Measurements from ENCODE around the gene SOX9.

The SOX9 gene

DNA sequence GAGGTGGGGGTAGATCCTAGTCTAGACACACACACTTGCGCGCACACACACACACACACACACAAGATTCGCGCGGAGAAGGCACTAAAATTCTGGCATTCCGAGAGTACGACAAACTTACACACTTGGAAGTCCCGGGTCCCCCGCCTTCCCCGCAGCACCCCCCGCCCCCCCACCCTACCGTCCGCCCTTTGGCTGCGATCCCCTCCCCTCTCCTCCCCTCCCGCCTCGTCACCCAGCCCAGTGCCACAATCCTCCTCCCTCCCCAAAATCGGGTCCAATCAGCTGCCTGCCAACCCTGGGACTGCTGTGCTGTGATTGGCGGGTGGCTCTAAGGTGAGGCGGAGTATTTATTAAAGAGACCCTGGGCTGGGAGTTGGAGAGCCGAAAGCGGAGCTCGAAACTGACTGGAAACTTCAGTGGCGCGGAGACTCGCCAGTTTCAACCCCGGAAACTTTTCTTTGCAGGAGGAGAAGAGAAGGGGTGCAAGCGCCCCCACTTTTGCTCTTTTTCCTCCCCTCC, at the start of gene SOX9:
Gene SOX9, plus strand, starts transcription at position 379 of the 522 bp plus-strand sequence. CDS start 372 bp downstream, outside the sequence.
- TF ChIP-seq Cebpa-rat (IDR thresholded peaks at IDR 0.05) = no peak
- H4K20me1 ChIP-seq = no peaks in the 10 kb centered on the region
- no peaks in the 10 kb centered on the region for H3K36me3 ChIP-seq
- H3K9me3 ChIP-seq = peaks cover 66% of the 10 kb centered on the region
- H3K9ac ChIP-seq = no peak within 1 kb of the TSS
- no peaks in the 10 kb centered on the region for H3K4me1 ChIP-seq
- no peak within 1 kb of the TSS for H3K4me2 ChIP-seq
- H3K27ac ChIP-seq = no peak within 1 kb of the TSS
- H3K27me3 ChIP-seq = peaks cover 34% of the 10 kb centered on the region
- no peak within 1 kb of the TSS for H3K4me3 ChIP-seq

DNA sequence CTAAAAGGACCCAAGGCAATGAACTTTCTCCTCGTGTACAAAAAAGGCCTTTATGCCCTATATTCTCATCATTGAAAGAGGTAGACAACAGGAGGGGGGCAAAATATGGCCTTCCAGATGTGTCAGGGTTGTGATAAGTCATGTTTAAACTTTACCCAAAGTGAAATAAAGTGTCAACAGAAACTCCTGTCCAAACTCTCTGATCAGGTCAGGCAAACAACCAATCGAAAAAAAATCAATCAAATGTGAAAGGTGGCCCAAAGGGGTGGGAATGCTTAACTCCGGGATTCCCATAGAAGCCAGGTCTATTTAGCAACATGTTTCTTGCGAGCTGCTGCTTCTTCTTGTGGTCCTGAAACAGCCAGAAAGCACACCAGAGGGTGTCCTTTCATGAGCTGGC, 49.5 kb upstream of the SOX9 start:
- Histone ChIP-seq H3K27me3 (no peaks in the 10 kb centered on the region), H3K9me3 (no peaks in the 10 kb centered on the region), H3K36me3 (no peaks in the 10 kb centered on the region), H3K4me1 (peaks cover 33% of the 10 kb centered on the region), H4K20me1 (no peaks in the 10 kb centered on the region), H3K9ac (no peak overlapping the region), H3K4me3 (no peak overlapping the region), H3K4me2 (no peak overlapping the region), H3K27ac (no peak overlapping the region)
- TF ChIP-seq Cebpa-rat (IDR thresholded peaks at IDR 0.05) = no peak

DNA sequence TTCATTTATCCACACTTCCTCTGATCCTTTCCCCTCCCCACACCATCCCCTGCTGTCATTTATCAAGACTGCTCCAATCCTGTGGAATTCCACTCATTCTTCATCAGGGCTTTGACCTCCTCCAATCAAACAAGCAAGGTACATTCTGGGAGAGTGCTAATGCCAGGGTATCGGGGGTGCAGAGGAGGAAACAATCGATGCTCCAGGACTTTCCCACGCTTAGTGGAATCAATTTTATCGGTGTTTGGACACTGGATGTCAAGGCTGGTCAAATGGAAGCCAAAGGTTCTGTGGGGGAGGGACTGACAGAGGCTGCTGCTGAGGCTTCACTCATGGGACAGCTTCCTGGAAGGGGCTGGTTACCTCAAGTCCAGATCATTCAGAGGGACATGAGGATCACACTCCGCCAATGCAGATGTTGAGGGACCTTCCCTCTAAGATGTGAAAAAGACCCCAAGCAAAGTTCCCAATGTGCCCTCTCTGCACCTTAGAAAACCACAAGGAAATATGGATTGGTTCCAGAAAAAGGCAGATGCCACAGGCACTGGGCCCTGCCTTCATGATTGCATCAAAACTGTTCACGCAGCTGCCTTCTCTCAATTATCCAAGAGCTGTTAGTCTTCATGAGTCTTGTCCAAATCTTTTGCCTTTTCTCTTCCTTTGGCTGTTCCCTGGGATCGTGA, 44.7 kb upstream of the SOX9 start:
- H3K36me3 ChIP-seq = no peaks in the 10 kb centered on the region
- no peak overlapping the region for H3K27ac ChIP-seq
- no peak for TF ChIP-seq Cebpa-rat (IDR thresholded peaks at IDR 0.05)
- no peak overlapping the region for H3K9ac ChIP-seq
- no peaks in the 10 kb centered on the region for H3K9me3 ChIP-seq
- peaks cover 39% of the 10 kb centered on the region for H3K4me1 ChIP-seq
- peak overlapping the region; percentile 29 for H3K4me2 ChIP-seq
- H3K27me3 ChIP-seq = no peaks in the 10 kb centered on the region
- H4K20me1 ChIP-seq = no peaks in the 10 kb centered on the region
- no peak overlapping the region for H3K4me3 ChIP-seq

DNA sequence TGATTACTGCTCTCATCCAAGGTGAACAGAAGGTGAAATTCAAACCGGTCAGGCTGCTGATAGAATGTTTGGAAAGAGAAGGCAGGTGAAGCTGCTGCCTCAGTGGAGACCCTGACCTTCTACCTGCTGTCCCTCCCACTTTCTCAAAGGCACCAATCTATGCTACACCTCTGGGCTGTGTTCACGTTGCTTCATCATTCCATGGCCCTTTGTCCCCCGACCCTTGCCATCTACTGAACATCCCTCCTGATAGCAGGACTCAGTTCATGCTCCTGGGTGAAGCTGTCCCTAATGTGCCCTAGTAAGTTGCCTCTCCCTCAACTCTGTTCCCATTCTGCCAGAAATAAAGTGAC, 44.2 kb upstream of the SOX9 start:
- H4K20me1 ChIP-seq = no peaks in the 10 kb centered on the region
- no peaks in the 10 kb centered on the region for H3K27me3 ChIP-seq
- H3K9ac ChIP-seq = no peak overlapping the region
- peak overlapping the region; percentile 29; the same call in 1 of the 2 replicates for H3K4me2 ChIP-seq
- H3K9me3 ChIP-seq = no peaks in the 10 kb centered on the region
- H3K4me3 ChIP-seq = no peak overlapping the region
- H3K36me3 ChIP-seq = no peaks in the 10 kb centered on the region
- H3K27ac ChIP-seq = no peak overlapping the region
- TF ChIP-seq Cebpa-rat (IDR thresholded peaks at IDR 0.05) = no peak
- H3K4me1 ChIP-seq = peaks cover 43% of the 10 kb centered on the region

DNA sequence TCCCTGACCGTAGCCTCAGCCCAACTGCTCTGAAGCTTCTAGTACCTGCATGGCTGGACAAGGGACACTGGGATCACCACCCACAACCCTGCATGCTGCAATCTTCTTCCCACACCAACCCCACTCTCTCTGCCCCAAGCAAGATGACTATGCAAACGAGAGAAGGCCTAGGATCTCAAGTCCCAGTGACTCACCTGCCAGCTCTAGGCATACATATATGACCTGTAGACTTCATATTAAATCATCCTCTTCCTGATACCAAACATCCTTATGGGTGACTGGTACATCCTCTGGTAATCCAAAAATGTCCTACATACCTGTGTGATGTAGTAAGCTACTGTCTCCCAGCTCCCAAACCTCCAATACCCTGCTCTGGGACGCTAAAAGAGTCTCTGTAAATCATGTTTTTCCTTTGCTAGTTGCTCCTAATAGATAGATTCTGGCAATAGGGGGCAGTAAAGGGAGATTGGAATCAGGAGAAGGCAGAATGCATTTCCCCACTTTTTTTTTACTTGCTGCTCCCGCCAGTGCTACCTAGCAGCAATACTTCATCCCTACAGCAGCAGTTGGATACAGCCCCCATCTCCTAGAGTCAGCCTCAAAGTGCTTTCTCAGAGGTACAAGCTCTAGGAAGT, 43.4 kb upstream of the SOX9 start:
- Histone ChIP-seq H3K36me3 (no peaks in the 10 kb centered on the region), H3K4me3 (no peak overlapping the region), H3K27ac (no peak overlapping the region), H3K27me3 (no peaks in the 10 kb centered on the region), H3K9ac (no peak overlapping the region), H3K9me3 (no peaks in the 10 kb centered on the region), H4K20me1 (no peaks in the 10 kb centered on the region), H3K4me1 (peaks cover 43% of the 10 kb centered on the region), H3K4me2 (no peak overlapping the region)
- TF ChIP-seq Cebpa-rat (IDR thresholded peaks at IDR 0.05) = no peak

DNA sequence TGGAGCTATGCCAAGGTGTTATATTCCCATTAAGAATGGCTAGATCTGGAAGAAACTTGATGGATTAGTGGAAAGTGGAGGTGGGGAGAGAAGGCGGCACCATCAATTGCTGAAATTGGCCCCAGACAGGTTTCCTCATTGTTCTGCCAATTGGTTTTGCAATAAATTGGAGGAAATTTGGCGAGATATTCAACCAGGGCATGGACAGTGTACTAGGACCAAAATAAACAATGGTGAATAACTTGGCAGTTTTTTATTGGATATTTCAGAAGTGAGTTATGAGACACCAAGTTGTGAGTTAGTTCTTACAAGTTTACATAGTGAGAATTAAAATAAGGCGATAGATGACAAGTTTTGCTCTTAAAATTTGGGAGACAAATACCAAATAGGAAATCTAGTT, 41.1 kb upstream of the SOX9 start:
- no peaks in the 10 kb centered on the region for H3K9me3 ChIP-seq
- H3K27ac ChIP-seq = no peak overlapping the region
- TF ChIP-seq Cebpa-rat (IDR thresholded peaks at IDR 0.05) = no peak
- H3K27me3 ChIP-seq = no peaks in the 10 kb centered on the region
- no peak overlapping the region for H3K4me3 ChIP-seq
- H3K4me1 ChIP-seq = peaks cover 36% of the 10 kb centered on the region
- H3K36me3 ChIP-seq = no peaks in the 10 kb centered on the region
- H3K4me2 ChIP-seq = no peak overlapping the region
- no peak overlapping the region for H3K9ac ChIP-seq
- H4K20me1 ChIP-seq = no peaks in the 10 kb centered on the region

DNA sequence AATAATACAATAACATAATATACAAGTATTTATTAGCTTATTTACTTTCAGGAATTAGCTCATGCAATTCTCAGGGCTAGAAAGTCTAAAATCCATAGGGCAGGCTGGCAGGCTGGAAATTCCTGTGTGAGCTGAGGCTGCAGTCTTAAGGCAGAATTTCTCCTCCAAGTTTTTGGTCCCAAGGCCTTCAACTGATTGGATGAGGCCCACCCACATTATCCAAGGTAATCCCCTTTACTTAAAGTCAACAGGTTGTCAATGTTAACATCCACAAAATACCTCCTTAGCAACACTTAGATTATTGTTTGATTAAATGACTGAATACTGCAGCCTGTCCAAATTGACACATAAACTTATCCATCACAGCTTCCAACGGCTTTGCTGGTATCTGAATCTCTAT, 32.9 kb upstream of the SOX9 start:
- Histone ChIP-seq H3K4me1 (peaks cover 10% of the 10 kb centered on the region), H3K9me3 (no peaks in the 10 kb centered on the region), H3K4me3 (no peak overlapping the region), H3K27ac (no peak overlapping the region), H3K9ac (no peak overlapping the region), H4K20me1 (no peaks in the 10 kb centered on the region), H3K27me3 (no peaks in the 10 kb centered on the region), H3K36me3 (no peaks in the 10 kb centered on the region), H3K4me2 (no peak overlapping the region)
- no peak for TF ChIP-seq Cebpa-rat (IDR thresholded peaks at IDR 0.05)

DNA sequence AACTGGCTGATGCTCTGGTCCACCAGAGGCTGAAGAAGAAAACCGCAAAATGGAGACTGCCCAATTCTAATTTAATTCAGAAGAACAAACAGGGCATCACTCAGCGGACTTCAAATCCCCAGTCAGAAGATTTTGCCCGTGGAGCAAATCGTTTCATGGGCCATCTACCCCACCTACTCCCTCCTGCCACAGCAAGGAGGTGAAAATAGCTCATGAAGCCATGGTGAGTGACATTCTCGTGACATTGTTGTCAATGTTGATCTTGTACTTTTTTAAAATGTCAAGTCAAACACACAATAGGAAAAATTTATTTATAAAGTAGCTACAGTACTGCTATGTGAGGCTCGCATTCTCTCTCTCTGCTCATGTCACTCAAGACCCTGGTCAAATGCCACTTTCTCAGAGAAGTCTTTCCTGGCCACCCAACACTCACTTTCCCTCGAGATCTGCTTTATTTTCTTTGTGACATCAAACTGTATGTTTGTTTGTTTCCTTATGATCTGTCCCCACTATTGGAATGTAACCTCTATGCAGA, 31.3 kb upstream of the SOX9 start:
- Histone ChIP-seq H3K27me3 (no peaks in the 10 kb centered on the region), H3K4me2 (no peak overlapping the region), H3K9ac (no peak overlapping the region), H3K4me1 (peaks cover under 1% of the 10 kb centered on the region; the same call in 1 of the 2 replicates), H4K20me1 (no peaks in the 10 kb centered on the region), H3K27ac (no peak overlapping the region), H3K36me3 (no peaks in the 10 kb centered on the region), H3K9me3 (no peaks in the 10 kb centered on the region), H3K4me3 (no peak overlapping the region)
- no peak for TF ChIP-seq Cebpa-rat (IDR thresholded peaks at IDR 0.05)

DNA sequence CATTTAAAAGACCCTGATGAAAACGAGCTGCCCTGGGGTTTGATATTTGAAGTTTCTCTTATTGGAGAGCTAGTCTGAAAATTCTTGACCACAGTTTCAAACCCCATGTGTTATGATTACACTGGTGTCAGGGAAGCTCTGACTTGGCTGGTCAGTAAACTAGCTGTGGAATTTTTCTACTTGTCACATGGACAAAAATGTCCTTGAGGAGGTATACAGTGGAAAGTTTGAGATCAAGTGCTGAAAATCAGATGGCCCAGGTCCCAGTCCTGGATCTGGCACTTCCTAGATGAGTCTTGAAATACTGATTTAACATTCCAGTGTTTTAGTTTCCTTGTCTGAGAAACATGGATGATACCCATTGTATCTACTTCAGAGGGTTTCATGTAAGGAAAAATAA, 30.7 kb upstream of the SOX9 start:
- Histone ChIP-seq H3K27me3 (no peaks in the 10 kb centered on the region), H4K20me1 (no peaks in the 10 kb centered on the region), H3K4me2 (no peak overlapping the region), H3K4me1 (no peaks in the 10 kb centered on the region), H3K9me3 (no peaks in the 10 kb centered on the region), H3K36me3 (no peaks in the 10 kb centered on the region), H3K27ac (no peak overlapping the region), H3K9ac (no peak overlapping the region), H3K4me3 (no peak overlapping the region)
- TF ChIP-seq Cebpa-rat (IDR thresholded peaks at IDR 0.05) = no peak

DNA sequence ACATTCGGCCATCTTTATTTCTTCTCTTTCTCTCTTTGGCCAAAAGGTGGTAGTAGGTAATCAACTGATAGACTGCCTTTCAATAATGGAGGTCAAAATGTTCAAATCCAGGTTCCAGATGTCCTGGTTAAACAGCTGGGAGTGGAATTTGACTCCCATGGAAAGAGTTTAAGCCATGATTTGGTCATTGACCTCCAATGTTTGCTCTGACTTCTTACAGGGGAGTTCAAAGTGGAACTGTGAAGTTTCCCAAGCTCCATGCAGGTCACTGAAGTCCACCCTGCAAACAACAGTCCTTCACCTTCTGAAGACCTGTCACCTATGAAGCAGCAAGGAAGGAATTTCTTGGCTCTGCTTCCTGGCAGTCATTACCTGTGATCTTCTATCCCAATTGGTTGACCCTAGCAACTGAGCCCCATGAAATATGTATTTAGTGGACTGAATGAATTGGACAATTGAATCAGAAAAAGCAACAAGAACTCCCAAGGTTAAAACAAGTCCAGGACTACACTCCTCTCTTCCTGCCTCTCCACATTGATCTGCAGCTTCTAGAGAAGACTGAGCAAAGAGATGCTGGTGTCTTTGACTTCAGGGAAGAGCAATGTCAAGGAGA, 28.0 kb upstream of the SOX9 start:
- Histone ChIP-seq H3K36me3 (no peaks in the 10 kb centered on the region), H3K4me2 (no peak overlapping the region), H3K9ac (no peak overlapping the region), H3K4me1 (no peaks in the 10 kb centered on the region), H3K27ac (no peak overlapping the region), H3K27me3 (no peaks in the 10 kb centered on the region), H3K4me3 (no peak overlapping the region), H3K9me3 (no peaks in the 10 kb centered on the region), H4K20me1 (no peaks in the 10 kb centered on the region)
- no peak for TF ChIP-seq Cebpa-rat (IDR thresholded peaks at IDR 0.05)
